ENCODE data around the gene EDN2.

- TF ChIP-seq CTCF (IDR thresholded peaks at IDR 0.05; ENCODE audit: low read depth, low read length, poor library complexity, severe bottlenecking), result no peak
- TF ChIP-seq EZH2phosphoT487 (IDR thresholded peaks at IDR 0.05; ENCODE audit: borderline replicate concordance, low read length), result no peak
Observed at GRCh38 chr1:41517062-41517438, 32.6 kb upstream of the EDN2 start.

All from DOHH2 (cell line).